Cardiac septum (tissue), 1 donor: ENCODE results near the gene GAMT. TPM values are rescaled to one million over a fixed set of nuclear protein-coding genes. Genes with fewer than 3 reads are reported as not detected.
"Not testable (repeated sequence)": the region's sequence is repeated elsewhere in the genome, so short reads cannot be mapped to it uniquely, and the experiment has no call there.

ENCODE experiments used
- DNase-seq: peaks from one replicate; pipeline ENCODE4 v3.0.0-alpha.2; 2020; ENCODE audit warnings: low spot score
- intact Hi-C: fragments of 100-400 bp; cut with DNase I; formaldehyde crosslinking; loops from one replicate; pipeline ENCODE4 v1.14.0; 2022
- long read RNA-seq: library from polyadenylated mRNA; unstranded; transcript quantifications from one replicate; pipeline ENCODE4 v2.0.0, GENCODE V29; 2021
- total RNA-seq: library from RNA; stranded (reverse); fragmentation: NEBNext Ultra II Directional; extraction: Animal tissue kit (Norgen Biotek cat#: 25700); gene quantifications from one replicate; pipeline ENCODE4 v1.2.1, GENCODE V29; 2021
- donor health status: DM: no; HTN: no; CAD: no.

GAMT gene
- 51.6 TPM for total RNA-seq
- long read RNA-seq, transcript GAMT-202 (5 exons, 1,769 nt), result minor isoform, 9 of 109 reads
- long read RNA-seq, transcript GAMT-201 (6 exons, 1,121 nt), result major isoform, 87 of 109 reads
- long read RNA-seq, partial matches to known transcripts, result 8 of 109 reads
- long read RNA-seq, other reads (novel, unspliced or antisense), result 4 of 109 reads

- DNase-seq, result no peak
- intact Hi-C loops, result no loop called here
Measured at GRCh38 chr19:1401138-1401888, at the start of gene GAMT. TSS of gene GAMT (minus strand) at chr19:1401542. CDS start at chr19:1401476, 66 bp downstream.

DNA sequence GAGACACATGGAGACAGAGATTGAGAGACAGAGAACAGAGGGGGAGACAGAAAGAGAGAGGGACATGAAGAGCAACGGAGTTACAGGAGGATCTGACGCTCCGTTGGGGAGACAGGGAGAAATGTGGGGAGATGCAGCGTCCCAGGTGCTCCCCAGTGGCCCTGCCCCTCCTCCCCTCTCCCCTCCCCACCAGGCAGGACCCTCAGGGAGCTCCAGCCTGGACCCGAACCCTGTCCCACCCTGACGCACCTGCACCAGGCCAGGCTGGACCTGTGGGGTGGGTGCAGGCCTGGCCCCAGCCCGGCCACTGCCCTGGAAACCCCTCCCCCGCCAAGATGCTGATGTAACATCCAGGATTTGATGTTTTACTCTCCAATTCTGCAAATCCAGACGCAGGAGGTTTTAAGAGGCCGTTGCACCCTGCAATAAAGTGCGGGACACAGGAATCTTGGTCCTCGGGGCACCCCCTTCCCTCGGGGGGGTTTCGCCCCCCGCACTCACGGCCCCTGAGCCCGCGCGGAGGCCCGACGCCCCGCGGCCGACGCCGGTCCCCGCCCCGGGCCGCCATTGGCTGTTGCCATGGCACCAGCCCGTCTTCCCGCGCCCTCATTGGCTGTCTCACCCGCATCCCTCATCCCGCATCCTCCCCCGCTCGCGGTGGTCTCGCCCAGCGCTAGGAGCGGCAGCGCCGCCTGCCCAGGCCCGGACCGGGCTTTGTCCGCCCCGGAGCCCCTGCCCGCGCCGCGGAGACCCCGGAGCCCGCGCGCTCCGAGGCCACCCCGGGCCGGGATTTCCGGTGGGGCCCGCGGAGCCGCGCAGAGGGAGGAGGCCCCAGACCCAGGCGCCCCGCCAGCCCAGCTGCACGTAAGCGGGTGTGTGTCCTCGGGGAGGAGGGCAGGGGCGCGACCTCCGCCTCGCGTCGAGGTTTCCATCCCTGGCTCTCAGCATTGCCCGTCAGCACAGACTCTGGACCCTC is 48.4 kb upstream of the GAMT start, which contains the start of gene APC2:
APC2 (plus strand) TSS at position 655 of the 976 bp plus-strand sequence. CDS start 2,881 bp downstream, outside the sequence.
- DNase-seq, result no peak
- intact Hi-C loops, result loop anchor here (10.0 kb wide), 1 partner anchor 135 kb away; no protein-coding TSS in a partner anchor

DNA sequence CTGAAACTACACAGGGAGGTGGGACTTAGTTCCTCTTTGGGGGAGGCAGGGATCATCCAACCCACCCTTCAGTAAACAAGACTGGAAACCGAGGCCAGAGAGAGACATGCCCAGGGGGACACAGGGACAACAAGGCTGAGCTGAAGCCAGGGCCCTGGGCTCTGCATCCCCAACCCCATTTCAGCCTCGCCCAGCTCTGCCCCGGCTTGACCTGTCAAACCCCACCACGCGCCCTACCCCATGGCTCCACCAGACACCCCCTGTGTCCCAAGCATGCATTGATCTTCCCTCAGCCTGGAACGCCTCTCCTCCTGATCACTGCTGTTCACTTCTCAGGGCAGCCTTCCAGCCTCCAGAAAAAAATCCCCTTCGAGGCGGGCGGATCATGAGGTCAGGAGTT is 46.6 kb upstream of the GAMT start:
- intact Hi-C loops, result loop anchor here (10.0 kb wide), 1 partner anchor 133 kb away; no protein-coding TSS in a partner anchor
- no peak for DNase-seq

DNA sequence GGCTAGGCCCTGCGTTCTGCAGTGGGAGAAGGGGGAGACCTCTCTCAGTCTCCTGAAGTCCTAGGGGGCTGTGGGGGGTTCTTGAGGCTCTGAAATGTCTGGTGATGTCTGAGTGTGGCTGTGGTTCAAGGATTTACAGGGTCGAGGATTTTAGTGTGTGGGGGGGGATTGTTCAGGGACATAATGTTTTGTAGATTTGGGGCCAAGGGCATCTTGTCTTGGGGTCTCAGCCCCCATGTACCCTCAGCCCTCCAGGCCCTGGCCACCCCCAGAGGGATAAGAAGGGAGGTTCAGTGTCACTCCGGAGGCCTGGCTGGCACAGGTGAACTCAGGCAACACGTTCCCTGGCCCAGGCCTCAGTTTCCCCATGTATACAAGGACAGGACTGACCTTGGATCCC is 46.2 kb upstream of the GAMT start:
- no peak for DNase-seq
- intact Hi-C loops, result loop anchor here (10.0 kb wide), 1 partner anchor 133 kb away; no protein-coding TSS in a partner anchor

- no peak for DNase-seq
- intact Hi-C loops, result loop anchor here (10.0 kb wide), 1 partner anchor 132 kb away; no protein-coding TSS in a partner anchor
Measured at GRCh38 chr19:1446713-1447481, 45.6 kb upstream of the GAMT start.

DNA sequence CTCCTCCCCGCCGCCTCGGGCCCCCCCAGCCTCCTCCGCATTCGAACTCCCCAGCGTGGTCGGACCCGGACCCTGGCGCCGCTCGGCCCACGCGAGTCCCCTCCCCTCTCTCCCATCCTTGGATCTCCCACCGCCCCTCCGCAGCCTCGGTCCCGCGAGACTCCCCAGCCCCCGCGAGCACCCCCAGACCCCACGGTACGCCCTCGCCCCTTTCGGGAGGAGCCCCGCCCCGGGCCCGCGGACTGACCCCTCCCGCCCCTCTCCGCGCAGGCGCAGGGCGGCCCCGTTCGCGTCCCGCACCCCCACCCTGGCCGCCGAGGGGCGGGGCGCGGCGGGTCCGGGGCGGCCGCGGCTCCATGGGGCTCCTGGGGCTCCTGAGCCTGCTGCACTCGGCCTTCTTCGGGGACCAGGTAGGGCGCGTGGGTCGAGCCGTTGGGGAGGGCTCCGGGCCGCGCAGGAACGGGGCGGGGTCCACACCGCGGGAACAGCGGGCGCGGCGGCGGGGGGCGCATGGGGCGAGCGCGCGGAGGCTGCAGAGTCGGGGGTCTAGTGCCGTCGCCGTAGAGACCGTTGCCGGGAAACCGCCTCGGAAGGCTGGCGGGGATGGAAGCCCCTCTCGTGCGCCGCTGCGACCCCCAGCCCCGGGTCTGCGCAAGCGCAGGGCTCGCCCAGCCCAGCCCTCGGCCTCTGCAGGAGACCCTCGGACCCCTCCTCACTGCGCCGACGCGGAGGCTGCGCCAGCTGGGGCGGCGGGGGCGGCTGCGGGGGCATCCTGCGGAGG is 44.8 kb upstream of the GAMT start:
- no peak for DNase-seq
- intact Hi-C loops, result loop anchor here (10.0 kb wide), 1 partner anchor 131 kb away; no protein-coding TSS in a partner anchor

DNA sequence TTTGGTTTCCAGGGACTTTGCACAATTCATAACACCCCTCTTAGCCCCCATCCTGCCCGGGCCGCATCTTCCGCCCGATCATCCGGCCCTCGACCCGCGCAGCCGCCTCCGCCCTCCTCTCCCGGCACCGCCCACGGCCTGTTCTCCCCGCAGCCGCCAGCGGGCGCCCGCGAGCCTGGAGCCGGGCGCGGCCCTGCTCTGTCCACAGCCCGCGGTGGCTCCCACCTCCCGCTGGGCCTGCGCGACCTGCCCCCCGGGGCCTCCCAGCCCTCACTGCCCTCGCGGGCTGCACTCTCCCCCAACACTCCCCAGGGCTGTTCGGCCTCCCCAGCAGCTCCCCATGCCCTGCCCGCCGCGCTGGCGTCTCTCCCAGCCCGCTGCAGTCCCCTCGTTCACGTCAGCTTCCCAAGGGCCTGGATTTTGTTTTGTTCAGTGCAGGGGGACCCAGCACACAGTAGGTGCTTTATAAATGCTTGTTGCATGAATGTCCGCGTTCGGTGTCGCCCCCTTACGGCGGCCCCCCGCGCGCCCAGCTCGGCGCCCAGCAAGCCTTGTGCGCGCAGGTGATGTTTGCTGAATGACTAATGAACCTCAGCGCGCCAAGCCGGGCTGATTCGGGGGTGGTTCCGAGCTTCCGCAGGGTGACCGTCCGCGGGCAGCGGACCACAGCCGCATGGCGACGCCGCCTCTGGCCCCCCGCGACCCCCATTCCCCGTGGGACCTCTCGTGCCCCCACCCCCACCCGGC is 44.0 kb upstream of the GAMT start:
- intact Hi-C loops, result loop anchor here (10.0 kb wide), 1 partner anchor 131 kb away; no protein-coding TSS in a partner anchor
- peak; percentile 88 for DNase-seq

DNA sequence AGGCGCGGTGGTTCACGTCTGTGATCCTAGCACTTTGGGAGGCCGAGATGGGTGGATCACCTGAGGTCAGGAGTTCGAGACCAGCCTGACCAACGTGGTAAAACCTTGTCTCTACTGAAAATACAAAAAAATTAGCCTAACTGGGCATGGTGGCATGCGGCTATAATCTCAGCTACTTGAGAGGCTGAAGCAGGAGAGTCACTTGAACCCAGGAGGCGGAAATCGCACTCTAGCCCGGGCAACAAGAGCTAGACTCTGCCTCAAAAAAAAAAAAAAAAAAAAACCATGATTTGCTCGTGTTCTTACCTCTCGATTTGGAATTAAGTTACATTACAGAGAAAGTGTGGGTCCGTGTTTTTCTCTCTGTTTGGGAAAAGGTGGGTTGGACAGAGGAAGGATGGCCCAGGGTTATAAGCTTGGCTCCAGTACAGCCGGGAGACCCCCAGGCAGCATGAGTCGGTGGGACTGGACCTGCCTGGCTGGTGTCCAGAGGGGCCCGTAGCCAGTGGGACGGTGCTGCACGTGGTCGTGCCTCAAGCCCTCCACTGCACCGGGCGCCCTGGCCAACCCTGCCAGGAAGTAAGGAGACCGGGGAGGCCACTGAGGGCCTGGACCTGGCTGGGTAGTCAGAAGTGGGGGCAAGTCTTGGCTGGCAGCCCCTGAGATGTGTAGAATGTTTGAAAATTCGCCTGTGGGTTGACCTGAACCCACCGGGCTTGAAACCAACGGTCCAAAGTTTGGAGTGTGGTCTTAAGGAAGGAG is 40.5 kb upstream of the GAMT start:
- DNase-seq, result no peak
- intact Hi-C loops, result loop anchor here (5.0 to 10.0 kb wide), 2 partner anchors 35 to 127 kb away; partner anchors contain the start of gene DAZAP1

- no peak for DNase-seq
- intact Hi-C loops, result loop anchor here (5.0 to 10.0 kb wide), 2 partner anchors 34 to 126 kb away; partner anchors contain the start of gene DAZAP1
Measured at GRCh38 chr19:1441022-1441426, 39.7 kb upstream of the GAMT start.

DNA sequence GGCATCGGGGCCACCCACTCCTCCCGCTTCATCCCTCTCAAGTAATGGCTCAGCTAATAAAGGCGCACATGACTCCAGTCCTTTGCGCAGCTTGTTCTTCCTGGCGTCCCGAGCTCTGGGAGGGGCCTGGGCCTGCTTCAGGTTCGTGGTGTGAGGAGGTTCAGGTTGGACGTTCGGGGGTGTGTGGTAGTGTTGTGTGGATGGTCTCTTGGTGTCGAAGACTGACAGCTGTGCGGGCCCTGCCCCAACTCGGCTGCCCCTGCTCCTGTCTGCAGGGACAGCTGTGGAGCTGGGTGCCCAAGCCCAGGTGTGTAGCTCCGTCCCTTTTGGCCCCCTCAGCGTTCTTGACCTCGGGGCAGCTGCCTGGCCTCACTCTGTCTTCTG is 39.1 kb upstream of the GAMT start:
- intact Hi-C loops, result loop anchor here (5.0 to 10.0 kb wide), 2 partner anchors 33 to 126 kb away; partner anchors contain the start of gene DAZAP1
- no peak for DNase-seq

- DNase-seq, result not testable (repeated sequence)
- intact Hi-C loops, result loop anchor here (2.0 to 10.0 kb wide), 3 partner anchors 32 to 125 kb away; partner anchors contain the start of genes DAZAP1 and NDUFS7
Measured at GRCh38 chr19:1439525-1440417, 38.4 kb upstream of the GAMT start.

DNA sequence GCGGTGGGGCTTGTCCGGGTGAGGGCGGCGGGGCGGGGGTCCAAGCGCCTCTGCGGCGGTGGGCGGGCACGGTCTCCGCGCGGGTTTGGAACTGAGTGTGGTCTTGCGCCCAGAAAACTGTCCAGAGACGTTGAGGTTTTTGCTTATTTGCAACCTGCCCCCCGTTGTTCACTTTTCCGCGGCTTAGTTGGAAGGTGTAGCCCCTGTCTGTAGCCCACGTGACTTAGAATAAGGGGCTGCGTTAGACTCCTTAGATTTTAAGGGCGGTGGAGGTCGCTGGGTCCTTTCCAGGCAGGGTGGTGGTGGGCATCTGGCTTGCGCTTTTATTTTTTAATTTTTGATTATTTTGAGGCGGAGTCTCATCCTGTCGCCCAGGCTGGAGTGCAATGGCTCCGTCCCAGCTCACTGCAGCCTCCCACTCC is 37.6 kb upstream of the GAMT start:
- no peak for DNase-seq
- intact Hi-C loops, result loop anchor here (2.0 kb wide), 1 partner anchor 56 kb away; the partner anchor contains the start of gene NDUFS7

GRCh38 chr19:1438035-1438932 is 36.9 kb upstream of the GAMT start, which contains the start of gene RPS15:
TSS of gene RPS15 (plus strand) at chr19:1438396. CDS start at chr19:1438426, 30 bp downstream.
- intact Hi-C loops, result loop anchor here (2.0 kb wide), 1 partner anchor 55 kb away; the partner anchor contains the start of gene NDUFS7
- peak; percentile 97 for DNase-seq

- no peak for DNase-seq
- intact Hi-C loops, result loop anchor here (2.0 kb wide), 1 partner anchor 55 kb away; the partner anchor contains the start of gene NDUFS7
Measured at GRCh38 chr19:1437609-1438008, 36.3 kb upstream of the GAMT start.
